SK-N-SH (cell line): Measurements from ENCODE around the gene PXDC1. TPM values are rescaled to one million over a fixed set of nuclear protein-coding genes. Genes with fewer than 3 reads are reported as not detected.

Experiments
- CTCF ChIA-PET: fragments of 300-600, 350-600 bp; formaldehyde crosslinking; extraction: SDS; loops from one replicate; lab custom pipeline; 2021; lab: Yijun Ruan, JAX
- POLR2A ChIA-PET: fragments of 350-600 bp; sonication (Branson Sonifier 250); formaldehyde crosslinking; extraction: SDS; loops from one replicate; lab custom pipeline; 2020; ENCODE audit warnings: antibody characterized with exemption, inconsistent platforms; lab: Yijun Ruan, JAX
- DNase-seq: peaks from one replicate; pipeline ENCODE4 v3.0.0; 2012
- H2AFZ ChIP-seq: fragments of 200-600 bp; sonication (generic); 2 replicates; pipeline ENCODE4 v1.8.1; 2016; ENCODE audit warnings: antibody characterized with exemption, mild to moderate bottlenecking, low read depth
- H3F3A ChIP-seq: fragments of 200-600 bp; sonication (generic); replicated peaks from 2 replicates; pipeline ENCODE3; 2016; ENCODE audit warnings: antibody characterized with exemption, mild to moderate bottlenecking; ENCODE audit not compliant: insufficient read depth
- H3K27ac ChIP-seq, 2 experiments: fragments of 200-500 bp in 1 of 2; fragments of 200-600 bp in 1 of 2; sonication (Bioruptor generic) in 1 of 2; sonication (generic), shearing (Covaris generic) in 1 of 2; 2 replicates each; pipeline versions ENCODE4 v1.5.1 to v1.6.1; 2014 to 2016; ENCODE audit warnings: low read depth in 2 of 2, inconsistent platforms in 1 of 2, low read length in 1 of 2, mild to moderate bottlenecking in 1 of 2, mixed read lengths in 1 of 2
- H3K27me3 ChIP-seq: fragments of 200-600 bp; sonication (generic), shearing (Covaris generic); 2 replicates; pipeline ENCODE4 v1.6.1; 2016; ENCODE audit warnings: mixed run types; ENCODE audit not compliant: insufficient read depth
- H3K36me3 ChIP-seq, 2 experiments: fragments of 200-500 bp in 1 of 2; fragments of 200-600 bp in 1 of 2; sonication (Bioruptor generic) in 1 of 2; sonication (generic) in 1 of 2; replicated peaks in 1 of 2; 2 replicates each; pipeline versions ENCODE3 to v1.5.1; 2014 to 2016; ENCODE audit warnings: low read length in 1 of 2, mild to moderate bottlenecking in 1 of 2; ENCODE audit not compliant: insufficient read depth in 2 of 2, control insufficient read depth in 1 of 2
- H3K4me1 ChIP-seq, 2 experiments: fragments of 200-500 bp in 1 of 2; fragments of 200-600 bp in 1 of 2; sonication (Bioruptor generic) in 1 of 2; sonication (generic), shearing (Covaris generic) in 1 of 2; 2 replicates each; pipeline versions ENCODE4 v1.5.1 to v1.6.1; 2014 to 2016; ENCODE audit warnings: low read depth in 1 of 2, low read length in 1 of 2, mixed run types in 1 of 2; ENCODE audit not compliant: insufficient read depth in 2 of 2, control insufficient read depth in 1 of 2
- H3K4me2 ChIP-seq: fragments of 200-600 bp; sonication (generic), shearing (Covaris generic); 2 replicates; pipeline ENCODE4 v1.6.1; 2017; ENCODE audit warnings: mixed run types
- H3K4me3 ChIP-seq, 2 experiments: fragments of 200-500 bp in 1 of 2; fragments of 200-600 bp in 1 of 2; sonication (Bioruptor generic) in 1 of 2; sonication (generic), shearing (Covaris generic) in 1 of 2; 2 replicates each; pipeline versions ENCODE4 v1.5.1 to v1.8.1; 2014 to 2016; ENCODE audit warnings: low read depth in 2 of 2, inconsistent platforms in 1 of 2, low read length in 1 of 2, mild to moderate bottlenecking in 1 of 2, mixed read lengths in 1 of 2, moderate library complexity in 1 of 2
- H3K79me2 ChIP-seq: fragments of 200-600 bp; sonication (generic); 2 replicates; pipeline ENCODE4 v1.8.1; 2017; ENCODE audit warnings: mild to moderate bottlenecking; ENCODE audit not compliant: insufficient read depth
- H3K9ac ChIP-seq: fragments of 200-600 bp; sonication (generic); 2 replicates; pipeline ENCODE4 v1.6.1; 2017; ENCODE audit warnings: mixed run types
- H3K9me2 ChIP-seq: fragments of 200-600 bp; sonication (generic); 2 replicates; pipeline ENCODE4 v1.6.1; 2017; ENCODE audit warnings: mixed run types
- H3K9me3 ChIP-seq: fragments of 200-600 bp; sonication (generic); 2 replicates; pipeline ENCODE4 v1.6.1; 2017; ENCODE audit warnings: mixed run types, mild to moderate bottlenecking, moderate library complexity
- H4K20me1 ChIP-seq: fragments of 200-600 bp; sonication (generic); 2 replicates; pipeline ENCODE4 v1.6.1; 2017; ENCODE audit warnings: mild to moderate bottlenecking, mixed run types; ENCODE audit not compliant: insufficient read depth
- CHD2 ChIP-seq: fragments of 150-350 bp; IDR thresholded peaks from 2 replicates; pipeline ENCODE4 v1.6.1; 2018; ENCODE audit warnings: low read length; ENCODE audit not compliant: partially characterized antibody
- FOXM1 ChIP-seq: IDR thresholded peaks from 2 replicates; pipeline ENCODE4 v1.4.0; 2012; ENCODE audit warnings: low read depth, mild to moderate bottlenecking
- MEF2A ChIP-seq: IDR thresholded peaks from 2 replicates; pipeline ENCODE4 v1.4.0; 2012; ENCODE audit warnings: low read depth, borderline replicate concordance
- MXI1 ChIP-seq: IDR thresholded peaks from 2 replicates; pipeline ENCODE4 v1.6.1; 2012; ENCODE audit warnings: mild to moderate bottlenecking, low read depth, low read length, improper control_type of control experiment
- SIN3A ChIP-seq: IDR thresholded peaks from 2 replicates; pipeline ENCODE4 v1.6.1; 2012; ENCODE audit warnings: low read depth, mild to moderate bottlenecking, low read length, moderate library complexity, borderline replicate concordance
- TEAD4 ChIP-seq: IDR thresholded peaks from 2 replicates; pipeline ENCODE4 v1.4.0; 2012; ENCODE audit warnings: mild to moderate bottlenecking, borderline replicate concordance; ENCODE audit not compliant: insufficient read depth
- WGBS: methylation state at CpG from one replicate; pipeline ENCODE4 v1.1.6; 2017; ENCODE audit warnings: low lambda C conversion rate; 5-methylcytosine and 5-hydroxymethylcytosine counted together
- polyA plus RNA-seq, 3 experiments: library from polyadenylated mRNA; depleted of rRNA; stranded (reverse); fragments of >200 nt; gene quantifications; 2 replicates each; pipeline ENCODE4 v1.2.3, GENCODE V29; 2012
- TF ChIP-seq, protein P1 (sequence below): IDR thresholded peaks from 2 replicates; pipeline ENCODE4 v1.4.0; 2012; ENCODE audit warnings: low read depth, borderline replicate concordance
- TF ChIP-seq, protein P2 (sequence below): IDR thresholded peaks from 2 replicates; pipeline ENCODE4 v1.4.0; 2012; ENCODE audit warnings: low read depth, borderline replicate concordance
- TF ChIP-seq, protein P3 (sequence below): fragments of 150-350 bp; IDR thresholded peaks from 2 replicates; pipeline ENCODE4 v1.6.1; 2016; ENCODE audit warnings: mild to moderate bottlenecking, low read depth, low read length
- TF ChIP-seq, protein P4 (sequence below): IDR thresholded peaks from 2 replicates; pipeline ENCODE4; 2012
- TF ChIP-seq, protein P5 (sequence below): fragments of 200-600 bp; sonication (generic); IDR thresholded peaks from 2 replicates; pipeline ENCODE4 v1.6.1; 2017; ENCODE audit warnings: antibody characterized with exemption, mild to moderate bottlenecking, moderate library complexity

The PXDC1 gene
- polyA plus RNA-seq, 1 of the 3 experiments (the other 2 are of a cell fraction), result 14.1 TPM

DNA sequence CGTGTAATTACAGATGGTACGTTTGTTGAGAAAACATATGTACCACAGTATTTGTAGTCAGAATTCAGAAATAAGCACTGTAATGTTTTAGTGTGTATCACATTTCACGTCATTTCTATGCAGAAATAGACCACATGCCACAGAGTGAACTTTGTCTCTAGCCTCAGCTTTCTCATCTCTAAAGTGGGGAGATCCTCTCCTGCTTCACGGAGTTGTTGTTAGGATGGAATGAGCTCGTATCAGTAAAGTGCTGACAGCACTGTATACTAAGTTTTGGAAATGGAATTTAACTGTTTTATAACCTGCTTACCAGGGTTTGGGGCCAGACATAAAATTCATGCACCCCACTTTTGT is 34.2 kb upstream of the PXDC1 start:
- Histone ChIP-seq H3K79me2 (no peaks in the 10 kb centered on the region), H3K36me3 (no peaks in the 10 kb centered on the region), H3K27me3 (no peaks in the 10 kb centered on the region), H3K4me2 (no peak overlapping the region), H3F3A (peaks cover 3% of the 10 kb centered on the region), H3K27ac (no peak overlapping the region), H2AFZ (no peak overlapping the region), H4K20me1 (no peaks in the 10 kb centered on the region), H3K9me3 (no peaks in the 10 kb centered on the region), H3K9me2 (no peaks in the 10 kb centered on the region), H3K9ac (no peak overlapping the region), H3K4me3 (no peak overlapping the region), H3K4me1 (no peaks in the 10 kb centered on the region)
- no peak for DNase-seq
- POLR2A ChIA-PET, result no interaction called here
- TF ChIP-seq FOXM1, result no peak
- WGBS, result 86% methylated on average over 5 of the region's 5 CpGs
- CTCF ChIA-PET, result no interaction called here

DNA sequence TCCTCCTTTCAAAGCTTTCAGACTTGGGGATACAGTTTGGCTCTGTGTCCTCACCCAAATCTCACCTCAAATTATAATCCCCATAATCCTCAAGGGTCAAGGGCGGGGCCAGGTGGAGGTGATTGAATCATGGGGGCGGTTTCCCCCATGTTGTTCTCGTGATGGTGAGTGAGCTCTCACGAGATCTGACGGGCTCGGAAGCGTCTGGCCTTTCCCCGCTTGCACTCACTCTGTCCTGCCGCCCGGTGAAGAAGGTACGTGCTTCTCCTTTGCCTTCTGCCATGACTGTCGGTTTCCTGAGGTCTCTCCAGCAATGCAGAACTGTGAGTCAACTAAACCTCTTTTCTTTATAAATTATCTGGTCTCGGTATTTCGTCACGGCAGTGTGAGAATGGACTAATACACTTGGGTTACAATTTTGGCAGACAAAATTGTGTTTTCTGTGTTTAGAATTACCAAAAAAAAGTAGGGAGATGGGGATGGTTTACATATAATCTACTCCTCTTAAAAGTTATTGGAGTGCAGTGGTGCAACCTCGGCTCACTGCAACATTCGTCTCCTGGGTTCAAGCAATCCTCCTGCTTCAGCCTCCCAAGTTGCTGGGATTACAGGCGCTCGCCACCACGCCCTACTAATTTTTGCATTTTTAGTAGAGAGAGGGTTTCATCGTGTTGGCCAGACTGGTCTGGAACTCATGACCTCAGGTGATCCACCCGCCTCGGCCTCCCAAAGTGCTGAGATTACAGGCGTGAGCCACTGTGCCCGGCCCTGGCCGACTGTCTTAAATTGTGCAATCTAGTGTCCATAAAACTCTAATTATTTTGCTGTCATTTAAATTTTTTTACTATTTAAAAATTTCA is 33.6 kb upstream of the PXDC1 start:
- peaks cover 3% of the 10 kb centered on the region for H3F3A ChIP-seq
- H3K27me3 ChIP-seq, result no peaks in the 10 kb centered on the region
- no peak overlapping the region for H3K4me3 ChIP-seq
- no peak overlapping the region for H2AFZ ChIP-seq
- no peaks in the 10 kb centered on the region for H3K9me3 ChIP-seq
- H3K9me2 ChIP-seq, result no peaks in the 10 kb centered on the region
- H3K4me2 ChIP-seq, result no peak overlapping the region
- H3K79me2 ChIP-seq, result no peaks in the 10 kb centered on the region
- no peaks in the 10 kb centered on the region for H4K20me1 ChIP-seq
- ChIA-PET POLR2A (no interaction called here), CTCF (interaction anchor here (1.4 kb wide), 1 partner anchor 15 kb away, joined by 4 read pairs; no protein-coding TSS in a partner anchor)
- no peak for DNase-seq
- H3K36me3 ChIP-seq, result no peaks in the 10 kb centered on the region
- no peak for TF ChIP-seq FOXM1
- TF ChIP-seq TEAD4, result no peak
- TF ChIP-seq MEF2A, result no peak
- no peak for TF ChIP-seq SIN3A
- no peaks in the 10 kb centered on the region for H3K4me1 ChIP-seq
- H3K9ac ChIP-seq, result no peak overlapping the region
- WGBS, result 92% methylated on average over 26 of the region's 26 CpGs
- H3K27ac ChIP-seq, result no peak overlapping the region

DNA sequence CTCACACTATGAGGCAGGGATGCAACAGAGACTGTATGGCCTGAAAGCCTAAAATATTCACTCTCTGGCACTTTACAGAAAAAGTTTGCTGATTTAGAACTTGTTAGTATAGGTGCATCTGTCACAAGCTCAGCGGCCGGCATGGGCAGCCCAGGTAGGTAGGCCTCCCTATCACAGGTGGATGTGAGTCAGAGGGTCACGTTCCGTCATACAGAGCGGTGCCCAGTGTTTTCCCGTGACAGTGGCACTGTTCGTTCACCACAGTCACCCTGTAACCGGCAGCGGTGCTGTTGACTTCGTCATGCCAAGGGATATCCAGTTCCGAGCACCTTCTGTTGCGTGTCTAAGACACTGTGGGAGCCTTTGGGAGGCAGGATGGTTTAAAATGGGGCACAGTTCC is 32.9 kb upstream of the PXDC1 start:
- POLR2A ChIA-PET, result no interaction called here
- H3K9me3 ChIP-seq, result no peaks in the 10 kb centered on the region
- H3K9ac ChIP-seq, result no peak overlapping the region
- H3F3A ChIP-seq, result peaks cover 3% of the 10 kb centered on the region
- no peaks in the 10 kb centered on the region for H4K20me1 ChIP-seq
- no peaks in the 10 kb centered on the region for H3K4me1 ChIP-seq
- no peak for DNase-seq
- H3K4me3 ChIP-seq, result no peak overlapping the region
- H3K36me3 ChIP-seq, result no peaks in the 10 kb centered on the region
- no peak overlapping the region for H3K27ac ChIP-seq
- CTCF ChIA-PET, result interaction anchor here (0.7 to 1.4 kb wide), 2 partner anchors 16 to 51 kb away, joined by 4 read pairs; no protein-coding TSS in a partner anchor
- no peaks in the 10 kb centered on the region for H3K9me2 ChIP-seq
- WGBS, result 98% methylated on average over 9 of the region's 12 CpGs
- no peaks in the 10 kb centered on the region for H3K79me2 ChIP-seq
- TF ChIP-seq, protein P1, sequence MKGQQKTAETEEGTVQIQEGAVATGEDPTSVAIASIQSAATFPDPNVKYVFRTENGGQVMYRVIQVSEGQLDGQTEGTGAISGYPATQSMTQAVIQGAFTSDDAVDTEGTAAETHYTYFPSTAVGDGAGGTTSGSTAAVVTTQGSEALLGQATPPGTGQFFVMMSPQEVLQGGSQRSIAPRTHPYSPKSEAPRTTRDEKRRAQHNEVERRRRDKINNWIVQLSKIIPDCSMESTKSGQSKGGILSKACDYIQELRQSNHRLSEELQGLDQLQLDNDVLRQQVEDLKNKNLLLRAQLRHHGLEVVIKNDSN, result no peak
- TF ChIP-seq, protein P2, sequence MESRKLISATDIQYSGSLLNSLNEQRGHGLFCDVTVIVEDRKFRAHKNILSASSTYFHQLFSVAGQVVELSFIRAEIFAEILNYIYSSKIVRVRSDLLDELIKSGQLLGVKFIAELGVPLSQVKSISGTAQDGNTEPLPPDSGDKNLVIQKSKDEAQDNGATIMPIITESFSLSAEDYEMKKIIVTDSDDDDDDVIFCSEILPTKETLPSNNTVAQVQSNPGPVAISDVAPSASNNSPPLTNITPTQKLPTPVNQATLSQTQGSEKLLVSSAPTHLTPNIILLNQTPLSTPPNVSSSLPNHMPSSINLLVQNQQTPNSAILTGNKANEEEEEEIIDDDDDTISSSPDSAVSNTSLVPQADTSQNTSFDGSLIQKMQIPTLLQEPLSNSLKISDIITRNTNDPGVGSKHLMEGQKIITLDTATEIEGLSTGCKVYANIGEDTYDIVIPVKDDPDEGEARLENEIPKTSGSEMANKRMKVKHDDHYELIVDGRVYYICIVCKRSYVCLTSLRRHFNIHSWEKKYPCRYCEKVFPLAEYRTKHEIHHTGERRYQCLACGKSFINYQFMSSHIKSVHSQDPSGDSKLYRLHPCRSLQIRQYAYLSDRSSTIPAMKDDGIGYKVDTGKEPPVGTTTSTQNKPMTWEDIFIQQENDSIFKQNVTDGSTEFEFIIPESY, result no peak
- TF ChIP-seq FOXM1 (no peak), TEAD4 (no peak), CHD2 (no peak), MEF2A (no peak), MXI1 (no peak)
- TF ChIP-seq, protein P3, sequence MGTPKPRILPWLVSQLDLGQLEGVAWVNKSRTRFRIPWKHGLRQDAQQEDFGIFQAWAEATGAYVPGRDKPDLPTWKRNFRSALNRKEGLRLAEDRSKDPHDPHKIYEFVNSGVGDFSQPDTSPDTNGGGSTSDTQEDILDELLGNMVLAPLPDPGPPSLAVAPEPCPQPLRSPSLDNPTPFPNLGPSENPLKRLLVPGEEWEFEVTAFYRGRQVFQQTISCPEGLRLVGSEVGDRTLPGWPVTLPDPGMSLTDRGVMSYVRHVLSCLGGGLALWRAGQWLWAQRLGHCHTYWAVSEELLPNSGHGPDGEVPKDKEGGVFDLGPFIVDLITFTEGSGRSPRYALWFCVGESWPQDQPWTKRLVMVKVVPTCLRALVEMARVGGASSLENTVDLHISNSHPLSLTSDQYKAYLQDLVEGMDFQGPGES, result no peak
- TF ChIP-seq, protein P4, sequence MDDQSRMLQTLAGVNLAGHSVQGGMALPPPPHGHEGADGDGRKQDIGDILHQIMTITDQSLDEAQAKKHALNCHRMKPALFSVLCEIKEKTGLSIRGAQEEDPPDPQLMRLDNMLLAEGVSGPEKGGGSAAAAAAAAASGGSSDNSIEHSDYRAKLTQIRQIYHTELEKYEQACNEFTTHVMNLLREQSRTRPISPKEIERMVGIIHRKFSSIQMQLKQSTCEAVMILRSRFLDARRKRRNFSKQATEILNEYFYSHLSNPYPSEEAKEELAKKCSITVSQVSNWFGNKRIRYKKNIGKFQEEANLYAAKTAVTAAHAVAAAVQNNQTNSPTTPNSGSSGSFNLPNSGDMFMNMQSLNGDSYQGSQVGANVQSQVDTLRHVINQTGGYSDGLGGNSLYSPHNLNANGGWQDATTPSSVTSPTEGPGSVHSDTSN, result no peak
- TF ChIP-seq, protein P5, sequence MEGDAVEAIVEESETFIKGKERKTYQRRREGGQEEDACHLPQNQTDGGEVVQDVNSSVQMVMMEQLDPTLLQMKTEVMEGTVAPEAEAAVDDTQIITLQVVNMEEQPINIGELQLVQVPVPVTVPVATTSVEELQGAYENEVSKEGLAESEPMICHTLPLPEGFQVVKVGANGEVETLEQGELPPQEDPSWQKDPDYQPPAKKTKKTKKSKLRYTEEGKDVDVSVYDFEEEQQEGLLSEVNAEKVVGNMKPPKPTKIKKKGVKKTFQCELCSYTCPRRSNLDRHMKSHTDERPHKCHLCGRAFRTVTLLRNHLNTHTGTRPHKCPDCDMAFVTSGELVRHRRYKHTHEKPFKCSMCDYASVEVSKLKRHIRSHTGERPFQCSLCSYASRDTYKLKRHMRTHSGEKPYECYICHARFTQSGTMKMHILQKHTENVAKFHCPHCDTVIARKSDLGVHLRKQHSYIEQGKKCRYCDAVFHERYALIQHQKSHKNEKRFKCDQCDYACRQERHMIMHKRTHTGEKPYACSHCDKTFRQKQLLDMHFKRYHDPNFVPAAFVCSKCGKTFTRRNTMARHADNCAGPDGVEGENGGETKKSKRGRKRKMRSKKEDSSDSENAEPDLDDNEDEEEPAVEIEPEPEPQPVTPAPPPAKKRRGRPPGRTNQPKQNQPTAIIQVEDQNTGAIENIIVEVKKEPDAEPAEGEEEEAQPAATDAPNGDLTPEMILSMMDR, result no peak
- H2AFZ ChIP-seq, result no peak overlapping the region
- no peaks in the 10 kb centered on the region for H3K27me3 ChIP-seq
- H3K4me2 ChIP-seq, result no peak overlapping the region
